Upper lobe of right lung (tissue), 1 donor: ENCODE measurements around the gene NDUFS7. TPM values are rescaled to one million over a fixed set of nuclear protein-coding genes. Genes with fewer than 3 reads are reported as not detected.

Experiments used
- ATAC-seq: fragments of 200-7000 bp; cut with Tn5 transposase; one replicate; pipeline ENCODE4 v1.9.1; 2020; ENCODE audit warnings: mild to moderate bottlenecking, moderate library complexity
- DNase-seq: peaks from one replicate; pipeline ENCODE4 v3.0.0-alpha.2; 2020
- H3K27ac ChIP-seq: fragments of 200-600 bp; one replicate; pipeline ENCODE4 v1.8.0; 2022
- H3K27me3 ChIP-seq: fragments of 200-600 bp; one replicate; pipeline ENCODE4 v1.8.0; 2022; ENCODE audit warnings: mild to moderate bottlenecking
- H3K36me3 ChIP-seq: fragments of 200-600 bp; one replicate; pipeline ENCODE4 v1.8.0; 2022
- H3K4me1 ChIP-seq: fragments of 200-600 bp; one replicate; pipeline ENCODE4 v1.8.0; 2022
- H3K4me3 ChIP-seq: fragments of 200-600 bp; one replicate; pipeline ENCODE4 v1.8.0; 2022; ENCODE audit warnings: mild to moderate bottlenecking
- H3K9me3 ChIP-seq: fragments of 200-600 bp; one replicate; pipeline ENCODE4 v1.8.0; 2022
- intact Hi-C: fragments of 100-400 bp; cut with DNase I; formaldehyde crosslinking; loops from one replicate; pipeline ENCODE4 v1.11.0; 2022
- total RNA-seq: library from RNA; stranded (reverse); fragmentation: NEBNext Ultra II Directional; extraction: Animal tissue kit (Norgen Biotek cat#: 25700); gene quantifications from one replicate; pipeline ENCODE4 v1.2.1, GENCODE V29; 2021
- TF ChIP-seq, protein P1 (sequence below): fragments of 200-600 bp; IDR thresholded peaks from one replicate; pipeline ENCODE4 v1.8.0; 2022; ENCODE audit warnings: antibody characterized with exemption
- donor health status: DM: no; HTN: yes; CAD: no; lungs with severe emphysema.

Gene NDUFS7
- total RNA-seq, 1 donor from 2014 or later = 78.2 TPM

DNA sequence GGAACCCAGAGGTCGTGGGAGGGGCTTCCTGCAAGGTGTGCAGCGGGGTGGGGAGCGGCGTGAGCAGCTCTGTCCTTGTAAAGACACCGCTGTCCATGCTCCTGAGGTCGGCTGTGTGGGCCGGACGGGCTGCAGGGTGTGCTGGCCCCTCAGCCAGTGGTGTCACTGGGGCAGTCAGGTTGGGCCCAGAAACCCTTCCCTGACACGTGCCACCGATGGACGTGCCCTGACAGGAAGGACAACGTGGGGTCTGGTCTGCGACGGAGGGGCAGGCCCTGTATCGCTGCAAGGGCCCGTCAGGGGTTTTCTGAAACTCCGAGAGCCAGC is 50.3 kb downstream of the NDUFS7 start:
- Histone ChIP-seq H3K4me1 (no peaks in the 10 kb centered on the region), H3K27me3 (no peaks in the 10 kb centered on the region), H3K4me3 (no peak overlapping the region), H3K9me3 (no peaks in the 10 kb centered on the region), H3K27ac (no peak overlapping the region), H3K36me3 (peaks cover 65% of the 10 kb centered on the region)
- TF ChIP-seq, protein P1, sequence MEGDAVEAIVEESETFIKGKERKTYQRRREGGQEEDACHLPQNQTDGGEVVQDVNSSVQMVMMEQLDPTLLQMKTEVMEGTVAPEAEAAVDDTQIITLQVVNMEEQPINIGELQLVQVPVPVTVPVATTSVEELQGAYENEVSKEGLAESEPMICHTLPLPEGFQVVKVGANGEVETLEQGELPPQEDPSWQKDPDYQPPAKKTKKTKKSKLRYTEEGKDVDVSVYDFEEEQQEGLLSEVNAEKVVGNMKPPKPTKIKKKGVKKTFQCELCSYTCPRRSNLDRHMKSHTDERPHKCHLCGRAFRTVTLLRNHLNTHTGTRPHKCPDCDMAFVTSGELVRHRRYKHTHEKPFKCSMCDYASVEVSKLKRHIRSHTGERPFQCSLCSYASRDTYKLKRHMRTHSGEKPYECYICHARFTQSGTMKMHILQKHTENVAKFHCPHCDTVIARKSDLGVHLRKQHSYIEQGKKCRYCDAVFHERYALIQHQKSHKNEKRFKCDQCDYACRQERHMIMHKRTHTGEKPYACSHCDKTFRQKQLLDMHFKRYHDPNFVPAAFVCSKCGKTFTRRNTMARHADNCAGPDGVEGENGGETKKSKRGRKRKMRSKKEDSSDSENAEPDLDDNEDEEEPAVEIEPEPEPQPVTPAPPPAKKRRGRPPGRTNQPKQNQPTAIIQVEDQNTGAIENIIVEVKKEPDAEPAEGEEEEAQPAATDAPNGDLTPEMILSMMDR = no peak
- intact Hi-C loops = no loop called here
- ATAC-seq (no peak), DNase-seq (no peak)

DNA sequence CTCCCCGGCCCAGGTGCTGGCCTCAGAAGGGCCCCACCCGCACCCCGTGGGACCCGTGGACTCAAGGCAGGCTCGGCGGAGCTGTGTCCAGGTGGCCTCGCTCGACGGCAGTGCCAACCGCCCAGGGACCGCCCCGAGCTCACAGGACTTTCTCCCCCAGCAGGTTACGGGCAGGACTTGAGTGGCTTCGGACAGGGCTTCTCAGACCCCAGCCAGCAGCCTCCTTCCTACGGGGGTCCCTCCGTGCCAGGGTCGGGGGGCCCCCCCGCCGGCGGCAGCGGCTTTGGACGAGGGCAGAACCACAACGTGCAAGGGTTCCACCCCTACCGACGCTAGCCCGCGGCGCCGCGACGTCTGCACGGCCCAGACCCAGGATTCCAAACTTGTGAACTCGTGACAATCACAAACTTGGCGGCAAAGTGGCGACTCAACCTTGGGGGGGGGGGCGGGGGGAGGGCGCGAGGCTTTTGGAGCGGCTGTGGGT is 50.9 kb downstream of the NDUFS7 start:
- TF ChIP-seq, protein P1 = no peak
- peaks cover 60% of the 10 kb centered on the region for H3K36me3 ChIP-seq
- H3K4me1 ChIP-seq = peaks cover 6% of the 10 kb centered on the region
- no peaks in the 10 kb centered on the region for H3K27me3 ChIP-seq
- peak; percentile 63 for DNase-seq
- H3K9me3 ChIP-seq = no peaks in the 10 kb centered on the region
- intact Hi-C loops = no loop called here
- no peak for ATAC-seq
- no peak overlapping the region for H3K27ac ChIP-seq
- no peak overlapping the region for H3K4me3 ChIP-seq

DNA sequence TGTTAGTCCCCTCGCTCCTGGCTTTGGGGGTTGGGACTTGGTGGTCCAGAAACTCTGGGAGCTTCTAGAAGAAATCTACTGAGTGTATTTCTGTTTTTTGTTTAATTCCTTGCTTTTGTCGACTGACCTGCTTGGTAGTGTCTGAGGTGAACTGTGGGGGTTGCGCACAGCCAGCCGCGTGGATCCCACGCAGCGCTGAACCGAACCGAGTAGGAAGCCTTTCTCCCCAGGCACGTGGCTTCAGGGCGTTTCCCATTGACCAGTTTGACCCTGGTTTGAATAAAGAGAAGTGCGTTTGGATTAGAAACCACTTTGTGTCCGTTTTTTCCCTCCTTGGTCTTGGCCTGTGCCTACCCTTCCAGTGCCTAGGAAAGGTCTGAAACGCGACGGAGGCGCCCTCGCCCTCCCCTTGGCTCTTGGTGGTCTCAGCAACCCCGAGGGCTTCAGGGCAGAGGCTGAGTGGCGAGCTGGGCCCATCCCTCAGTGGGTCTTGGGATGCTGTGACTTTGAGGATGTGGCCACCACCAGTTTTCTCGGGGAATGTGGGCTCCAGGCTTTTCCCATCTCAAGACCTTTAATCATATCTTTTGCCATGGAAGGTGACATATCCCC is 51.8 kb downstream of the NDUFS7 start:
- peaks cover 13% of the 10 kb centered on the region for H3K4me1 ChIP-seq
- peaks cover 60% of the 10 kb centered on the region for H3K36me3 ChIP-seq
- TF ChIP-seq, protein P1 = no peak
- no peaks in the 10 kb centered on the region for H3K27me3 ChIP-seq
- no peaks in the 10 kb centered on the region for H3K9me3 ChIP-seq
- intact Hi-C loops = no loop called here
- ATAC-seq = no peak
- H3K4me3 ChIP-seq = no peak overlapping the region
- no peak overlapping the region for H3K27ac ChIP-seq
- no peak for DNase-seq

DNA sequence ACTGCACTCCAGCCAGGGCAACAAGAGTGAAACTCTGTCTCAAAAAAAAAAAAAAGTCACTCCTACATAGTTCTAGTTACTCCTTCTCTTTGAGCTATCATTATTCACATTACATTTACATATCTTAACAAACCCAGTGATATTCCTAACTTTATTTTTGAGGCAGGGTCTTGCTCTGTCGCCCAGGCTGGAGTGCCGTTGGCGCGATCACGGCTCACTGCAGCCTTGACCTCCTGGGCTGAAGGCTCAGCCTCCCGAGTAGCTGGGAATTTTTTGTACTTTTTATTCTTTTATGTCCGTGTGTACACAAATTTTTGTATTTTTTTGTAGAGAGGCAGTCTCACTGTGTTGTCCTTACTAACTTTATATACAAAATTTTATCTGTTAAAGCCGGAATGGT is 53.9 kb downstream of the NDUFS7 start:
- Histone ChIP-seq H3K4me1 (peaks cover 13% of the 10 kb centered on the region), H3K27ac (no peak overlapping the region), H3K36me3 (peaks cover 59% of the 10 kb centered on the region), H3K9me3 (no peaks in the 10 kb centered on the region), H3K4me3 (peak overlapping the region; percentile 98), H3K27me3 (no peaks in the 10 kb centered on the region)
- intact Hi-C loops = no loop called here
- TF ChIP-seq, protein P1 = no peak
- ATAC-seq (no peak), DNase-seq (no peak)

DNA sequence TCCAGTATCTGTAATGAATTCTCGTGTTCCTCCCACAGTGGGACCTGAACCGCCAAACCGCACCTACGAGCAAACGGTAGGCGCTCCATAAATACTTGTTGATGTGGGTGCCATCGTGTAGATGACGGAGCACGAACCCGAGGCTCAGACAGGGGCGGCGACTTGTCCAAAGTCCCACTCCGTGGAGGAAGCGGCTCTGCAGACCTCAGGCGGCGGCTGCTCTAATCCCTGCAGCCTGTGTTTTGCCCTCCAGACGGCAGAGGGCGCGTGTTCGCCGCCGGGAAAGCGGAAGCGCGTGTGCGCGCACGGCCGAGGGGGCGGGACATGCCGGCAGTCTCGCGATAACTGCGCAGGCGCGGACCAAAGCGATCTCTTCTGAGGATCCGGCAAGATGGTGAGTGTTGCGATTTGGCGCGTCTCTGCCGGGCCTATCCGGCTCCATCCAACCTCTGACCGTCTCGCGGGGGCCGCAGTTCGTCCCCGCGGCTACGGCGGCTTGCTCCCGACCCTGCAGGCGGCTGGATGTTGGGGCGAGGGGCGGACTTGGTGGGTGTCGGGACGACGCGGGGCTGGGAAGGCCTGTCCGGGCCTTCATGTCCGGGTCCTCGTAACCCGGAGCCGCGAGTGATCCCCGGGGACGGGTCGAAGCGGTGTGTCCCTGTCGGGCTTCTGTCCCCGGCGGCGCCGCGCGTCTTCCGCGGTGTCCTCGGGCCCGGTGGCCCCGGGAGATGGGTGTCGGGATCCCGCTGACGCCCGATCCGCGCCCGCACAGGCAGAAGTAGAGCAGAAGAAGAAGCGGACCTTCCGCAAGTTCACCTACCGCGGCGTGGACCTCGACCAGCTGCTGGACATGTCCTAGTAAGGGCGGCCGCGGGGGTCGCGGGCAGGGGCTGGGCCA is 54.6 kb downstream of the NDUFS7 start, which contains the start of gene RPS15:
Gene RPS15, plus strand, starts transcription at position 362 of the 898 bp plus-strand sequence. Its CDS starts 30 bp downstream, at position 392.
- Histone ChIP-seq H3K36me3 (peaks cover 56% of the 10 kb centered on the region), H3K4me1 (peaks cover 13% of the 10 kb centered on the region), H3K9me3 (no peaks in the 10 kb centered on the region), H3K27me3 (no peaks in the 10 kb centered on the region), H3K27ac (peak within 1 kb of the TSS; percentile 95), H3K4me3 (peak within 1 kb of the TSS; percentile 98)
- peak; percentile 97 for DNase-seq
- ATAC-seq = peak; percentile 96
- TF ChIP-seq, protein P1 = peak; percentile 91
- intact Hi-C loops = no loop called here
